Kidney epithelial cell (primary cell): ENCODE results near the gene LDHAL6A. TPM values are rescaled to one million over a fixed set of nuclear protein-coding genes. Genes with fewer than 3 reads are reported as not detected.
"Not testable (repeated sequence)": the region's sequence is repeated elsewhere in the genome, so short reads cannot be mapped to it uniquely, and the experiment has no call there.

Source experiments
- DNase-seq: peaks from one replicate; pipeline ENCODE4 v3.0.0-alpha.2; 2010; ENCODE audit warnings: low read depth
- H3K27me3 ChIP-seq: 2 replicates; pipeline ENCODE4 v1.6.0; 2011; ENCODE audit warnings: low read length; ENCODE audit not compliant: control insufficient read depth, insufficient read depth
- H3K36me3 ChIP-seq: 2 replicates; pipeline ENCODE4 v1.5.1; 2011; ENCODE audit warnings: low read length; ENCODE audit not compliant: control insufficient read depth, insufficient read depth
- H3K4me3 ChIP-seq: 2 replicates; pipeline ENCODE4 v1.5.1; 2011; ENCODE audit warnings: low read depth, mild to moderate bottlenecking, control low read depth, low read length
- total RNA-seq: library from RNA; depleted of rRNA; stranded (reverse); fragments of >200 nt; gene quantifications from 2 replicates; pipeline ENCODE4 v1.2.3, GENCODE V29; 2015
- TF ChIP-seq, protein P1 (sequence below): IDR thresholded peaks from 2 replicates; pipeline ENCODE4 v1.5.1; 2011; ENCODE audit warnings: mild to moderate bottlenecking, moderate library complexity, low read length, control low read depth, inconsistent platforms; ENCODE audit not compliant: insufficient read depth, poor library complexity, severe bottlenecking

The LDHAL6A gene
- total RNA-seq: not detected in 2 replicates

DNA sequence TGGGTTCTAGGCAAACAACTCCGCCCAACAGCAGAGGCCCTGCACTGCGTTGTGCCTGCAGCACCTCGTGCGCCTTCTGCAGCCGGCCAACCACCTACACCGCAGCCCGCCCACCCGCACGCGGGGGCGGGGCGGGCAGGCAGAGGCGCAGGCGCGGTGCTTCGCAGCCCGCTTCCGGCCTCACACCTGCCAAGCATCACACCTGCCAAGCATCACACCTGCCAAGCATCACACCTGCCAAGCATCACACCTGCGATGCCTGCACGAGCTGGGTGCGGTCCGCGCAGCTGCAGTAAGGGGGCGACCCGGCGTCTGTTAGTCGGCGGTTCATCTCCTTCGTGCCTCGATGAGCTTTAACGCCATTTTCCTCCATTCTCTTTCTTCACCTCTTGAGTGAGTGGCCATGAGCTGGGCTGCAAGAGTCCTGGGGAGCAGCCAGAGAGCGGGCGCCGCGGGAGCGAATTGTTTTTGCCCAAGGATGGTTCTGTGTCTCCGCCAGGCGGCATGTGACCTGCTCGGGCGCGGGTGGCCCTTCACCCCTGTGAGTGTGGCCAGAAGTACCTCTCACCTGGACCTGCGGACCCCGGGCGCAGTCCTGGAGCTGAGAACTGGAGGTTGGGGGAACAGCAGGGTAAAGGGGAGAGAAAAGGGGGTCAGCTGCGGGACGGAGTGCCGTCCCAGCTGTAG, at the start of gene LDHAL6A:
Gene LDHAL6A (plus strand): TSS at position 171 of the 687 bp plus-strand sequence. CDS start 825 bp downstream, outside the sequence.
- H3K27me3 ChIP-seq: no peaks in the 10 kb centered on the region
- no peaks in the 10 kb centered on the region for H3K36me3 ChIP-seq
- no peak for DNase-seq
- TF ChIP-seq, protein P1, sequence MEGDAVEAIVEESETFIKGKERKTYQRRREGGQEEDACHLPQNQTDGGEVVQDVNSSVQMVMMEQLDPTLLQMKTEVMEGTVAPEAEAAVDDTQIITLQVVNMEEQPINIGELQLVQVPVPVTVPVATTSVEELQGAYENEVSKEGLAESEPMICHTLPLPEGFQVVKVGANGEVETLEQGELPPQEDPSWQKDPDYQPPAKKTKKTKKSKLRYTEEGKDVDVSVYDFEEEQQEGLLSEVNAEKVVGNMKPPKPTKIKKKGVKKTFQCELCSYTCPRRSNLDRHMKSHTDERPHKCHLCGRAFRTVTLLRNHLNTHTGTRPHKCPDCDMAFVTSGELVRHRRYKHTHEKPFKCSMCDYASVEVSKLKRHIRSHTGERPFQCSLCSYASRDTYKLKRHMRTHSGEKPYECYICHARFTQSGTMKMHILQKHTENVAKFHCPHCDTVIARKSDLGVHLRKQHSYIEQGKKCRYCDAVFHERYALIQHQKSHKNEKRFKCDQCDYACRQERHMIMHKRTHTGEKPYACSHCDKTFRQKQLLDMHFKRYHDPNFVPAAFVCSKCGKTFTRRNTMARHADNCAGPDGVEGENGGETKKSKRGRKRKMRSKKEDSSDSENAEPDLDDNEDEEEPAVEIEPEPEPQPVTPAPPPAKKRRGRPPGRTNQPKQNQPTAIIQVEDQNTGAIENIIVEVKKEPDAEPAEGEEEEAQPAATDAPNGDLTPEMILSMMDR: no peak
- no peak within 1 kb of the TSS for H3K4me3 ChIP-seq

- H3K36me3 ChIP-seq, DNase-seq, H3K27me3 ChIP-seq, H3K4me3 ChIP-seq: not testable (repeated sequence)
Measured at GRCh38 chr11:18407400-18407799, 48.3 kb upstream of the LDHAL6A start.

- Histone ChIP-seq H3K4me3 (no peak overlapping the region), H3K36me3 (no peaks in the 10 kb centered on the region), H3K27me3 (no peaks in the 10 kb centered on the region)
- DNase-seq: no peak
- TF ChIP-seq, protein P1: no peak
Measured at GRCh38 chr11:18408558-18409291, 46.9 kb upstream of the LDHAL6A start.

DNA sequence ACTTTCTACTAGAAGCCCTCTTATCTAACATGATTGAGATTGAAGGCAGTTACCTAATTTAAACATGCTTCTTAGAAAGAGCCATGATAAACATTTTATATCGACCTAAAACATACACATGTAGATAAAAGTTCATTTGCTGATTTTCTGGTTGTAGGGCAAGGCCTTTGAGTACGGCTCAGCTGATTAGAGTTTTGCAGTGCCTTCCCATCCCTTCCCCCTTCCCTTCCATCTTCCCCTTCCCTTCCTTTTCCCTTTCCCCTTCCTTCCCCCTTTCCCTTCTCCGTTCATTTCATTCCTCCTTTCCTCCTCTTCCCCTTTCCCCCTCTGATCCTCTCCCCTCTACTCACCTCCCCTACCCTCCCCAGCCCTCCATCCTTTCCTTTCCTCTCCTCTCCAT, 39.2 kb upstream of the LDHAL6A start:
- no peak for DNase-seq
- H3K4me3 ChIP-seq: no peak overlapping the region
- TF ChIP-seq, protein P1: no peak
- no peaks in the 10 kb centered on the region for H3K36me3 ChIP-seq
- no peaks in the 10 kb centered on the region for H3K27me3 ChIP-seq

GRCh38 chr11:18419040-18419439, 36.6 kb upstream of the LDHAL6A start:
- TF ChIP-seq, protein P1: no peak
- Histone ChIP-seq H3K36me3 (no peaks in the 10 kb centered on the region), H3K4me3 (no peak overlapping the region), H3K27me3 (no peaks in the 10 kb centered on the region)
- DNase-seq: no peak

DNA sequence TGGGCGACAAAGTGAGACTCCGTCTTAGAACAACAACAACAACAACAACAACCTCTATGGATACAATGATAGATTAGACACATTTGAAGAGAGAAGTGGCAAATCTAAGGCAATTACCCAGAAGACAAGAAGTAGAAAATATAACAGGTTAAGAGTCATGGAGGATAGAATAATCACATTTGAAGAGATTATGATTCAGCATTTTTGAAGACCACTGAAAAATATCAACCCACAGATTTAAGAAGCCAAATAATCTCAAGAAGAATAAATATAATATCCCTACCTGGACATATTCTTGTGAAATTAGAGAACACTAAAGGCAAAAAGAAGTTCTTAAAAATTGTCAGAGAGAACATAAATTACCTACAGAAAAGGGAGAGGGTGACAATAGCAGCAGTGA, 35.6 kb upstream of the LDHAL6A start:
- Histone ChIP-seq H3K4me3 (no peak overlapping the region), H3K36me3 (no peaks in the 10 kb centered on the region), H3K27me3 (no peaks in the 10 kb centered on the region)
- TF ChIP-seq, protein P1: no peak
- DNase-seq: no peak
